H1 (cell line): ENCODE results near the gene PLVAP. TPM values are rescaled to one million over a fixed set of nuclear protein-coding genes. Genes with fewer than 3 reads are reported as not detected.

ENCODE experiments used
- POLR2A ChIP-seq, 2 experiments: IDR thresholded peaks; 1 replicate in 1 of 2; 2 replicates in 1 of 2; pipeline ENCODE4 v1.6.1; 2011; ENCODE audit warnings: low read depth in 2 of 2, low read length in 2 of 2, mild to moderate bottlenecking in 2 of 2; ENCODE audit errors: control extremely low read depth in 1 of 2
- RAD21 ChIP-seq, 2 experiments: IDR thresholded peaks in 1 of 2; conservative IDR thresholded peaks in 1 of 2; 2 replicates each; pipeline ENCODE4 v1.6.1; 2011; ENCODE audit warnings: low read depth in 2 of 2, low read length in 2 of 2, improper control_type of control experiment in 1 of 2, inconsistent platforms in 1 of 2, mild to moderate bottlenecking in 1 of 2, moderate library complexity in 1 of 2
- RFX5 ChIP-seq: IDR thresholded peaks from 2 replicates; pipeline ENCODE4 v1.6.1; 2011; ENCODE audit warnings: low read depth, low read length, improper control_type of control experiment, borderline replicate concordance
- TAF1 ChIP-seq: IDR thresholded peaks from 2 replicates; pipeline ENCODE4 v1.6.1; 2011; ENCODE audit warnings: mild to moderate bottlenecking, low read depth, low read length
- polyA plus RNA-seq, 7 experiments: library from polyadenylated mRNA; depleted of rRNA in 3 of 7; stranded (reverse) in 5 of 7; unstranded in 2 of 7; fragments of >200 nt in 5 of 7; fragments of 200-250 nt in 2 of 7; gene quantifications; 1 replicate in 5 of 7; 2 replicates in 1 of 7; 4 replicates in 1 of 7; pipeline versions ENCODE4 v1.2.1 to v1.2.3, GENCODE V29; 2011 to 2013; ENCODE audit warnings: missing spikeins in 2 of 7, mixed read lengths in 2 of 7
- total RNA-seq: library from RNA; stranded (reverse); fragmentation: NEBNext Ultra II Directional; extraction: Animal tissue kit (Norgen Biotek cat#: 25700); gene quantifications from 2 replicates; pipeline ENCODE4 v1.2.1, GENCODE V29; 2021

Gene PLVAP
- total and polyA plus RNA-seq, 2 of the 8 experiments (the other 6 are each of a cell fraction or from before 2014, with no cell fraction given): 0.32 TPM; not detected in 1

DNA sequence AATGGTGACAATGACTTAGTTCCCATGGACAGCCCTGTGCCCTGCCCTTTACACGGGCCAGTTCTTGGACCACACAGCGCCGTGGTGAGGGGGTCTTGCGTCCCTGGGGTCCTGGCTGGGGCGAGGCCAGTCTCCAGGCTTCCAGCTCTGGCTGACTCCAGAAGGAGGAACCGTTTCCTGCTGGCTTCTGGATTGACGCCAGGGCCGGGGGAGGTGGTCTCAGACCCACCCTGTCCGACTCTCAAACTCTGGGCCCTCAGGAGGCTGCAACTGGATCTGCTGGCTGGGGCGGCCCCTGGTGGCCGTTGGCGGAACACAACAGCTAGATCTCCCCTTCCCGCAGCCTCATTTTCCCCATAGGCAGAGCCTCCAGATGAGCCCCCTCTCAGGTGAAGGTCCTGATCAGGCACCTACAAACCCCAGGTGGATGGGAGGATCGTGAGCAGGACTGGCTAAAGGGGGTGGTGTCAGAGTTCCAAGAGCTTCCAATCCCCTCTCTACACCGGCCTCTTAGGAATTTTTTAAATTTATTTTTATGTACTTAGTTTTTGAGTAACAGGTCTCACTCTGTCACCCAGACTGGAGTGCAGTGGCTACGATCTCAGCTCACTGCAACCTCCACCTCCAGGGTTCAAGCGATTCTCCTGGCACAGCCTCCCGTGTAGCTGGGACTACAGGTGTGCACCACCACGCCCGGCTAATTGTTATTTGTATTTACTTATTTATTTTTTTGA is 8.9 kb upstream of the PLVAP start (continued):
- peak; percentile 86 to 93 for TF ChIP-seq RAD21 (IDR thresholded peaks at IDR 0.05 in 1 of 2, conservative IDR thresholded peaks at IDR 0.05 in 1 of 2; ENCODE audit: low read depth in 2 of 2, low read length in 2 of 2)
- no peak for TF ChIP-seq POLR2A (IDR thresholded peaks at IDR 0.05; ENCODE audit: control extremely low read depth in 1 of 2, low read depth in 2 of 2, low read length in 2 of 2)
- no peak for TF ChIP-seq RFX5
- TF ChIP-seq TAF1: no peak
- TF ChIP-seq, all 59 proteins: peak for 4
